A549 treated with Mapracorat at 1 μM for 4 hours (cell line): Measurements from ENCODE around the gene ADGRE3. TPM values are rescaled to one million over a fixed set of nuclear protein-coding genes. Genes with fewer than 3 reads are reported as not detected.

ENCODE experiments used
- total RNA-seq: library from RNA; stranded (reverse); fragments of 200-300 nt; extraction: Qiagen RNA extraction; gene quantifications from 5 replicates; pipeline ENCODE4 v1.2.3, GENCODE V29; 2022

Gene ADGRE3
- total RNA-seq: not detected in 5 replicates

GRCh38 chr19:14674764-14675163 is at the start of gene ADGRE3:
Gene ADGRE3 (minus strand): TSS chr19:14674844. CDS start chr19:14674770, 74 bp downstream.

GRCh38 chr19:14689598-14690503 is 15.2 kb upstream of the ADGRE3 start, which contains the start of gene ZNF333:
Gene ZNF333 (plus strand): TSS chr19:14690048. CDS start chr19:14693492, 3,444 bp downstream.

DNA sequence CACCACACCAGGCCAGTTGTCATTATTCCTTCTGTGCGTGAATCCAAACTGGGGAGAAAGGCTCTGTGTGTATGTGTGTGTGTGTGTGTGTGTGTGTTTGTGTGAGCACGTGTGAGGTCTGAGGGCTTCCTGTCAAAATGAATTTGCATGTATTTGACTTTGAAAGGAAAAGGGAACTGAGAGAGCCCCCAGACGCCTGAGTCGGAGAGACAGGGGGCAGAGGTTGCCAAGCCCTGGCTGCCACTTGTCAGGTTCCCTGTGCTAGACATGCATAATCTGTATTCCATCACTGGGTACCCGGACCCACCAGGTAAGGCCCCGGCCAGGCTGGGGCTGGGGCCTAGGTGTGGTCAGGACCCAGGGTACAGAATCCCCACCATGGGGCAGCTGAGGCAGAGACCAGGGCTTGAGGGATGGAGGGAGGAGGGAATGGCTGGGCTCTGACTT is 91.7 kb downstream of the ADGRE3 start, which contains the start of gene CLEC17A:
TSS of gene CLEC17A (plus strand) at position 191 of the 447 bp plus-strand sequence. CDS start at position 268, 77 bp downstream.

GRCh38 chr19:14571695-14572490 is 102.8 kb downstream of the ADGRE3 start, which contains the start of gene NDUFB7:
Gene NDUFB7 (minus strand): TSS chr19:14572066. CDS start chr19:14572000, 66 bp downstream.

Other genes starting within 250 kb of the ADGRE3 start
- 63.8 to 83.2 TPM (median 81.1 TPM) in 5 replicates for gene PKN1, start 241.5 kb downstream of the ADGRE3 start, total RNA-seq
- 0.09 to 0.26 TPM (median 0.12 TPM) in 5 replicates for gene PTGER1, start 199.5 kb downstream of the ADGRE3 start, total RNA-seq
- gene GIPC1, start 178.7 kb downstream of the ADGRE3 start, total RNA-seq: 91.4 to 154 TPM (median 146 TPM) in 5 replicates
- 175 to 239 TPM (median 206 TPM) in 5 replicates for gene DNAJB1, start 156.4 kb downstream of the ADGRE3 start, total RNA-seq
- gene TECR, start 145.2 kb downstream of the ADGRE3 start, total RNA-seq: 155 to 183 TPM (median 173 TPM) in 5 replicates
- gene NDUFB7, start 102.8 kb downstream of the ADGRE3 start, total RNA-seq: 176 to 210 TPM (median 197 TPM) in 5 replicates
- gene CLEC17A, start 91.8 kb downstream of the ADGRE3 start, total RNA-seq: not detected in 5 replicates
- 2.0 to 3.5 TPM (median 3.1 TPM) in 5 replicates for gene ZNF333, start 15.2 kb upstream of the ADGRE3 start, total RNA-seq
- 0.44 to 1.1 TPM (median 0.56 TPM) in 5 replicates for gene ADGRE2, start 103.7 kb upstream of the ADGRE3 start, total RNA-seq
- gene OR7A5, start 160.3 kb upstream of the ADGRE3 start, total RNA-seq: not detected in 5 replicates
- gene OR7C1, start 160.3 kb upstream of the ADGRE3 start, total RNA-seq: not detected in 5 replicates
- not detected in 5 replicates for gene OR7A10, start 174.1 kb upstream of the ADGRE3 start, total RNA-seq
- not detected in 5 replicates for gene OR7A17, start 211.3 kb upstream of the ADGRE3 start, total RNA-seq